Measurements from ENCODE around the gene SPATA20.

DNA sequence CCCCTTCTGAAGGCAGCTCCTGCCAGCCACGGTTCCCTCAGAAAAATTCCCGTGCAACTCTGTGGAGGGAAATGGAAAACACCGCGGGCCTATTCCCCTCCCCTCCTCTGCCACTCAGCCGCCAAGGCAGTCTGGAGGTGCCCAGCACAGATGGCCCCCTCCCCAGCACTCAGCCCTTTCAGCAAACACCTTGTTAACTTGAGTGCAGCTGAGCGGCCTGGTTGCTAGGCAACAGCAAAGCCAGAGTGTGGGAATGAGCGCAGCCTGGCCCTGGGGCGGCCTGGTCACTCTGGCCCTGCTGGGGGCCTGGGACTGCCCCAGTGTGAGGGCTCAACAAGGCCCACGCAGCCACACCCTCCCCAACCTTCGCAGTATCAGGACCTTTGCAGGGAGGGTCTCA, 46.3 kb downstream of the SPATA20 start:
- no peak for TF ChIP-seq EZH2 (optimal IDR thresholded peaks at IDR 0.05; ENCODE audit: low read depth, low read length)
- TF ChIP-seq, protein P1, sequence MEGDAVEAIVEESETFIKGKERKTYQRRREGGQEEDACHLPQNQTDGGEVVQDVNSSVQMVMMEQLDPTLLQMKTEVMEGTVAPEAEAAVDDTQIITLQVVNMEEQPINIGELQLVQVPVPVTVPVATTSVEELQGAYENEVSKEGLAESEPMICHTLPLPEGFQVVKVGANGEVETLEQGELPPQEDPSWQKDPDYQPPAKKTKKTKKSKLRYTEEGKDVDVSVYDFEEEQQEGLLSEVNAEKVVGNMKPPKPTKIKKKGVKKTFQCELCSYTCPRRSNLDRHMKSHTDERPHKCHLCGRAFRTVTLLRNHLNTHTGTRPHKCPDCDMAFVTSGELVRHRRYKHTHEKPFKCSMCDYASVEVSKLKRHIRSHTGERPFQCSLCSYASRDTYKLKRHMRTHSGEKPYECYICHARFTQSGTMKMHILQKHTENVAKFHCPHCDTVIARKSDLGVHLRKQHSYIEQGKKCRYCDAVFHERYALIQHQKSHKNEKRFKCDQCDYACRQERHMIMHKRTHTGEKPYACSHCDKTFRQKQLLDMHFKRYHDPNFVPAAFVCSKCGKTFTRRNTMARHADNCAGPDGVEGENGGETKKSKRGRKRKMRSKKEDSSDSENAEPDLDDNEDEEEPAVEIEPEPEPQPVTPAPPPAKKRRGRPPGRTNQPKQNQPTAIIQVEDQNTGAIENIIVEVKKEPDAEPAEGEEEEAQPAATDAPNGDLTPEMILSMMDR (IDR thresholded peaks at IDR 0.05; ENCODE audit: low read length), result no peak

All from MM.1S (cell line).